DND-41 (cell line): Measurements from ENCODE around the gene APEH.
A peak's percentile ranks its signal among the peaks of the same experiment; 100 is the strongest.

Source experiments
- ATAC-seq: fragments of 200-7000 bp; cut with Tn5 transposase; 3 replicates; pipeline ENCODE4 v1.9.1; 2021; ENCODE audit warnings: low read depth; ENCODE audit not compliant: insufficient read depth
- DNase-seq: peaks from one replicate; pipeline ENCODE4 v3.0.0-alpha.2; 2020
- H2AFZ ChIP-seq: 2 replicates; pipeline ENCODE4 v1.6.0; 2012; ENCODE audit warnings: low read depth, low read length
- H3K27ac ChIP-seq: 2 replicates; pipeline ENCODE4 v1.5.1; 2012; ENCODE audit warnings: low read length, inconsistent platforms
- H3K27me3 ChIP-seq: fragments of 200-600 bp; sonication (generic); 2 replicates; pipeline ENCODE4 v1.6.0; 2012; ENCODE audit warnings: low read length, mild to moderate bottlenecking, inconsistent platforms; ENCODE audit not compliant: insufficient read depth, poor library complexity
- H3K36me3 ChIP-seq: 2 replicates; pipeline ENCODE4 v1.5.1; 2012; ENCODE audit warnings: low read length, inconsistent platforms; ENCODE audit not compliant: insufficient read depth
- H3K4me1 ChIP-seq: 2 replicates; pipeline ENCODE4 v1.5.1; 2012; ENCODE audit warnings: mild to moderate bottlenecking, low read length; ENCODE audit not compliant: insufficient read depth
- H3K4me2 ChIP-seq: 2 replicates; pipeline ENCODE4 v1.6.0; 2012; ENCODE audit warnings: mild to moderate bottlenecking, moderate library complexity, low read length, inconsistent platforms; ENCODE audit not compliant: insufficient read depth
- H3K4me3 ChIP-seq, 2 experiments: fragments of 200-600 bp in 1 of 2; shearing (Covaris generic) in 1 of 2; 2 replicates each; pipeline ENCODE4 v1.5.1; 2012 to 2016; ENCODE audit warnings: inconsistent platforms in 2 of 2, low read length in 2 of 2, mild to moderate bottlenecking in 2 of 2, low read depth in 1 of 2, moderate library complexity in 1 of 2
- H3K79me2 ChIP-seq: 2 replicates; pipeline ENCODE4 v1.6.0; 2012; ENCODE audit warnings: low read length, inconsistent platforms; ENCODE audit not compliant: insufficient read depth
- H3K9ac ChIP-seq: 2 replicates; pipeline ENCODE4 v1.6.0; 2012; ENCODE audit warnings: low read depth, mild to moderate bottlenecking, inconsistent platforms, low read length, moderate library complexity
- H3K9me3 ChIP-seq: 2 replicates; pipeline ENCODE4 v1.5.1; 2012; ENCODE audit warnings: low read length, moderate library complexity, mild to moderate bottlenecking, inconsistent platforms; ENCODE audit not compliant: insufficient read depth, severe bottlenecking
- H4K20me1 ChIP-seq: 2 replicates; pipeline ENCODE4 v1.6.0; 2012; ENCODE audit warnings: low read length; ENCODE audit not compliant: insufficient read depth
- CTCF ChIP-seq: IDR thresholded peaks from 2 replicates; pipeline ENCODE4 v1.5.1; 2012; ENCODE audit warnings: borderline replicate concordance, low read length, moderate library complexity, mild to moderate bottlenecking; ENCODE audit not compliant: poor library complexity, severe bottlenecking; ENCODE audit errors: extremely low read depth
- EZH2 ChIP-seq: IDR thresholded peaks from 3 replicates; pipeline ENCODE4 v1.6.1; 2012; ENCODE audit warnings: borderline replicate concordance, low read depth, mild to moderate bottlenecking, moderate library complexity, low read length, inconsistent platforms; ENCODE audit not compliant: severe bottlenecking

Gene APEH

DNA sequence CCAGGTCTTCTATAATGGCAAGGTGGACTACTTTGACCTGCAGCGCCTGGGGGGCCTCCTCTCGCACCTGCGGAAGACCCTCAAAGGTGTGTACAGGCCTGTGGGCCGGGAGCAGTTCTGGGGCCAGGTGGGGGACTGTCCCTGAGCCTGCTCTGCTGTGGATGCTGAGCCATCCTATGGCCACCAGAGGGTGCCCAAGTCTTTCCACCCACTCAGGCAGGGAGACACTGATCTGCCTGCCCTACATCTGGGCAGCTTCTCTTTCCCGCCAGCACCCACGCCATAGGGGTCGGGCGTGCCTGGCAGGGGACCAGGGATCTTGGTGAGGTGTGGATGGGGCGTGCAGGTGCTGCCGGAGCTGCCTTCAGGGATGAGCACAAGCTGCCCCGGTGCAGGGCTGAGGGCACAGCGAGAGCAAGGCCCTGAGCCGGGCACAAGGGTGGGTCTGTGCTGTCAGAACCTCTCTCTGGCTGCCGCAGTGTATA, 29.3 kb downstream of the APEH start:
- peak; percentile 98 for ATAC-seq

GRCh38 chr3:49703956-49704355, 29.8 kb downstream of the APEH start:
- Histone ChIP-seq H3K36me3 (peaks cover 69% of the 10 kb centered on the region), H3K9ac (no peak overlapping the region), H3K4me2 (no peak overlapping the region), H4K20me1 (peaks cover 4% of the 10 kb centered on the region; the same call in 1 of the 2 replicates), H3K9me3 (no peaks in the 10 kb centered on the region), H2AFZ (no peak overlapping the region), H3K4me3 (no peak overlapping the region), H3K27me3 (no peaks in the 10 kb centered on the region), H3K27ac (no peak overlapping the region), H3K79me2 (no peaks in the 10 kb centered on the region), H3K4me1 (no peaks in the 10 kb centered on the region)
- ATAC-seq: no peak
- TF ChIP-seq CTCF: no peak
- no peak for TF ChIP-seq EZH2
- DNase-seq: no peak

More for the DNA sequence above, 29.3 kb downstream of the APEH start:
- Histone ChIP-seq H3K4me3 (no peak overlapping the region), H4K20me1 (peaks cover 4% of the 10 kb centered on the region; the same call in 1 of the 2 replicates), H3K4me1 (no peaks in the 10 kb centered on the region), H3K9ac (no peak overlapping the region), H3K9me3 (no peaks in the 10 kb centered on the region), H3K27me3 (no peaks in the 10 kb centered on the region), H3K36me3 (peaks cover 73% of the 10 kb centered on the region), H3K27ac (no peak overlapping the region), H3K4me2 (no peak overlapping the region), H2AFZ (no peak overlapping the region), H3K79me2 (no peaks in the 10 kb centered on the region)
- DNase-seq: peak; percentile 74
- TF ChIP-seq EZH2: no peak
- TF ChIP-seq CTCF: peak; percentile 94

GRCh38 chr3:49704629-49705028, 30.5 kb downstream of the APEH start:
- no peak for ATAC-seq
- no peak overlapping the region for H3K27ac ChIP-seq

More at GRCh38 chr3:49704629-49705028, 30.5 kb downstream of the APEH start:
- Histone ChIP-seq H3K4me3 (no peak overlapping the region), H3K36me3 (peaks cover 63% of the 10 kb centered on the region), H3K79me2 (no peaks in the 10 kb centered on the region), H3K4me1 (no peaks in the 10 kb centered on the region), H3K27me3 (no peaks in the 10 kb centered on the region), H2AFZ (no peak overlapping the region), H3K4me2 (no peak overlapping the region), H3K9me3 (no peaks in the 10 kb centered on the region), H3K9ac (no peak overlapping the region), H4K20me1 (peaks cover 4% of the 10 kb centered on the region; the same call in 1 of the 2 replicates)
- no peak for DNase-seq
- TF ChIP-seq CTCF (no peak), EZH2 (no peak)
